GM12878 (cell line): ENCODE results near the gene SASH1. TPM values are rescaled to one million over a fixed set of nuclear protein-coding genes. Genes with fewer than 3 reads are reported as not detected.

Experiments
- ATAC-seq: fragments of 200-7000 bp; cut with Tn5 transposase; 3 replicates; pipeline ENCODE4 v1.9.1; 2020; ENCODE audit warnings: mild to moderate bottlenecking, moderate library complexity
- BruUV-seq: library from RNA; stranded (reverse); fragments of 400-500 nt; replicated peaks from 2 replicates; lab custom pipeline; 2021; lab: Mats Ljungman, UMichigan
- CTCF ChIA-PET: fragments of 300-600 bp; sonication (Branson Sonifier 250); formaldehyde crosslinking; extraction: SDS; loops from one replicate; lab custom pipeline; 2021; ENCODE audit warnings: inconsistent platforms; lab: Yijun Ruan, JAX
- POLR2A ChIA-PET: fragments of 350-600 bp; formaldehyde crosslinking; extraction: SDS; loops from one replicate; lab custom pipeline; 2021; ENCODE audit warnings: inconsistent platforms; lab: Charles Lee
- RAD21 ChIA-PET: fragments of 300-600 bp; sonication (Branson Sonifier 250); formaldehyde crosslinking; loops from one replicate; lab custom pipeline; 2023; ENCODE audit warnings: antibody characterized with exemption; ENCODE audit not compliant: unreplicated experiment; lab: Charles Lee
- SMC1A ChIA-PET: fragments of 300-600 bp; sonication (Branson Sonifier 250); formaldehyde crosslinking; loops from one replicate; lab custom pipeline; 2023; ENCODE audit not compliant: unreplicated experiment, uncharacterized antibody; lab: Charles Lee
- DNase-seq: peaks from one replicate; pipeline ENCODE4 v3.0.0-alpha.2; 2011; ENCODE audit warnings: low read depth, low spot score
- FAIRE-seq: peaks from 3 replicates; lab custom pipeline; 2011; peaks lifted over from hg19 to GRCh38; lab: Jason Lieb, UNC
- H2AFZ ChIP-seq: 2 replicates; pipeline ENCODE4 v1.6.0; 2011; ENCODE audit warnings: low read depth, low read length, control low read depth; ENCODE audit not compliant: control insufficient read depth
- H3K27ac ChIP-seq: 2 replicates; pipeline ENCODE4 v1.5.1; 2011; ENCODE audit warnings: control low read depth; ENCODE audit not compliant: control insufficient read depth, insufficient read depth
- H3K27me3 ChIP-seq, 2 experiments: replicated peaks in 1 of 2; 2 replicates each; pipeline versions ENCODE4 v1.6.0 to v1.6.1; 2011; ENCODE audit warnings: low read length in 1 of 2; ENCODE audit not compliant: control insufficient read depth in 2 of 2, insufficient read depth in 2 of 2
- H3K36me3 ChIP-seq, 2 experiments: 2 replicates each; pipeline ENCODE4 v1.5.1; 2011; ENCODE audit warnings: low read length in 1 of 2; ENCODE audit not compliant: control insufficient read depth in 2 of 2, insufficient read depth in 2 of 2
- H3K4me1 ChIP-seq: 2 replicates; pipeline ENCODE4 v1.6.1; 2011; ENCODE audit warnings: mild to moderate bottlenecking, low read length, moderate library complexity, mixed read lengths; ENCODE audit not compliant: control insufficient read depth, insufficient read depth
- H3K4me2 ChIP-seq: 2 replicates; pipeline ENCODE4 v1.6.0; 2011; ENCODE audit warnings: control low read depth; ENCODE audit not compliant: control insufficient read depth, insufficient read depth
- H3K4me3 ChIP-seq: fragments of 200-600 bp; sonication (generic); 2 replicates; pipeline ENCODE4 v1.5.1; 2016
- H3K79me2 ChIP-seq: 2 replicates; pipeline ENCODE4 v1.6.0; 2011; ENCODE audit warnings: low read length; ENCODE audit not compliant: control insufficient read depth, insufficient read depth
- H3K9ac ChIP-seq: 2 replicates; pipeline ENCODE4 v1.8.0; 2011; ENCODE audit warnings: low read length, control low read depth, mixed read lengths; ENCODE audit not compliant: control insufficient read depth, insufficient read depth
- H3K9me3 ChIP-seq: replicated peaks from 3 replicates; pipeline ENCODE4 v1.5.1; 2011; ENCODE audit warnings: mild to moderate bottlenecking, low read length; ENCODE audit not compliant: control insufficient read depth, insufficient read depth
- H4K20me1 ChIP-seq: 2 replicates; pipeline ENCODE4 v1.6.0; 2011; ENCODE audit not compliant: control insufficient read depth, insufficient read depth
- CBFB ChIP-seq: IDR thresholded peaks from 2 replicates; pipeline ENCODE4 v1.6.1; 2016; ENCODE audit warnings: antibody characterized with exemption, low read depth
- CBX3 ChIP-seq: fragments of 200-600 bp; sonication (generic); IDR thresholded peaks from 2 replicates; pipeline ENCODE4 v1.6.1; 2016; ENCODE audit warnings: low read depth, borderline replicate concordance
- EZH2 ChIP-seq: IDR thresholded peaks from 2 replicates; pipeline ENCODE4 v1.6.1; 2012; ENCODE audit warnings: low read depth, mild to moderate bottlenecking, control low read depth, inconsistent platforms, low read length, borderline replicate concordance; ENCODE audit not compliant: control insufficient read depth
- MYC ChIP-seq: IDR thresholded peaks from 2 replicates; pipeline ENCODE4 v1.6.1; 2011; ENCODE audit warnings: mild to moderate bottlenecking, low read length, moderate library complexity, inconsistent platforms; ENCODE audit not compliant: insufficient read depth, insufficient replicate concordance, insufficient read length, severe bottlenecking
- POLR2A ChIP-seq: IDR thresholded peaks from 2 replicates; pipeline ENCODE4 v1.6.1; 2011; ENCODE audit warnings: low read depth, mild to moderate bottlenecking, low read length
- POLR2AphosphoS5 ChIP-seq: IDR thresholded peaks from 2 replicates; pipeline ENCODE4 v1.6.1; 2011; ENCODE audit warnings: mild to moderate bottlenecking, low read length, inconsistent platforms
- RFX5 ChIP-seq: IDR thresholded peaks from 2 replicates; pipeline ENCODE4 v1.6.1; 2011; ENCODE audit warnings: low read depth, low read length, improper control_type of control experiment
- SIN3A ChIP-seq: IDR thresholded peaks from 2 replicates; pipeline ENCODE4 v1.6.1; 2012; ENCODE audit warnings: low read depth, low read length, improper control_type of control experiment
- SIX5 ChIP-seq: IDR thresholded peaks from 2 replicates; pipeline ENCODE4 v1.6.1; 2011; ENCODE audit warnings: mild to moderate bottlenecking, low read depth, low read length, moderate library complexity; ENCODE audit not compliant: severe bottlenecking
- SREBF1 ChIP-seq: IDR thresholded peaks from 2 replicates; pipeline ENCODE4 v1.6.1; 2012; ENCODE audit warnings: mild to moderate bottlenecking, low read length
- ZZZ3 ChIP-seq: IDR thresholded peaks from 2 replicates; pipeline ENCODE4 v1.6.1; 2011; ENCODE audit warnings: low read depth; ENCODE audit not compliant: control insufficient read depth, insufficient read length
- WGBS: methylation state at CpG from one replicate; pipeline ENCODE4 v1.1.6; 2016; ENCODE audit warnings: low lambda C conversion rate; ENCODE audit not compliant: insufficient replicate concordance, insufficient coverage; ENCODE audit errors: missing lambda C conversion rate; 5-methylcytosine and 5-hydroxymethylcytosine counted together
- in situ Hi-C: fragments of 300-500 bp; cut with MboI; formaldehyde crosslinking; loops from 9 replicates; pipeline ENCODE4 v1.14.3; 2018; ENCODE audit warnings: mixed read lengths
- intact Hi-C: fragments of 100-400 bp; cut with micrococcal nuclease; formaldehyde crosslinking; loops from one replicate; pipeline ENCODE4 v1.14.2; 2022; ENCODE audit not compliant: unreplicated experiment
- polyA plus RNA-seq, 11 experiments: library from polyadenylated mRNA; depleted of rRNA in 4 of 11; unstranded in 6 of 11; stranded (reverse) in 5 of 11; fragments of >200 nt; fragmentation: Nextera tagmentation in 4 of 11; fragmentation: Illumina TruSeq in 1 of 11; extraction: Ambion mirVana in 4 of 11; extraction: Trizol in 1 of 11; gene quantifications; 1 replicate in 1 of 11; 2 replicates in 10 of 11; pipeline versions ENCODE4 v1.2.1 to v1.2.3, GENCODE V29; 2011 to 2016; ENCODE audit warnings: inconsistent platforms in 2 of 11, missing spikeins in 2 of 11, low read depth in 1 of 11
- total RNA-seq, 4 experiments: library from RNA; depleted of rRNA in 3 of 4; stranded (reverse); fragments of >200 nt in 3 of 4; fragmentation: Illumina TruSeq in 1 of 4; extraction: Trizol in 1 of 4; gene quantifications; 2 replicates each; pipeline versions ENCODE4 v1.2.1 to v1.2.3, GENCODE V29; 2013 to 2021
- TF ChIP-seq, protein P1 (sequence below), 3 experiments: IDR thresholded peaks in 2 of 3; conservative IDR thresholded peaks in 1 of 3; 2 replicates each; pipeline ENCODE4 v1.5.1; 2011; ENCODE audit warnings: low read depth in 3 of 3, low read length in 3 of 3, mild to moderate bottlenecking in 3 of 3, control low read depth in 2 of 3, moderate library complexity in 2 of 3, inconsistent platforms in 1 of 3, mixed read lengths in 1 of 3; ENCODE audit not compliant: control insufficient read depth in 2 of 3, insufficient read depth in 1 of 3; ENCODE audit errors: extremely low read depth in 1 of 3

The SASH1 gene
- total and polyA plus RNA-seq, 10 of the 15 experiments (the other 5 are each of a cell fraction or from before 2014, with no cell fraction given), result 0.01 to 0.73 (median 0.14) TPM; not detected in 4

DNA sequence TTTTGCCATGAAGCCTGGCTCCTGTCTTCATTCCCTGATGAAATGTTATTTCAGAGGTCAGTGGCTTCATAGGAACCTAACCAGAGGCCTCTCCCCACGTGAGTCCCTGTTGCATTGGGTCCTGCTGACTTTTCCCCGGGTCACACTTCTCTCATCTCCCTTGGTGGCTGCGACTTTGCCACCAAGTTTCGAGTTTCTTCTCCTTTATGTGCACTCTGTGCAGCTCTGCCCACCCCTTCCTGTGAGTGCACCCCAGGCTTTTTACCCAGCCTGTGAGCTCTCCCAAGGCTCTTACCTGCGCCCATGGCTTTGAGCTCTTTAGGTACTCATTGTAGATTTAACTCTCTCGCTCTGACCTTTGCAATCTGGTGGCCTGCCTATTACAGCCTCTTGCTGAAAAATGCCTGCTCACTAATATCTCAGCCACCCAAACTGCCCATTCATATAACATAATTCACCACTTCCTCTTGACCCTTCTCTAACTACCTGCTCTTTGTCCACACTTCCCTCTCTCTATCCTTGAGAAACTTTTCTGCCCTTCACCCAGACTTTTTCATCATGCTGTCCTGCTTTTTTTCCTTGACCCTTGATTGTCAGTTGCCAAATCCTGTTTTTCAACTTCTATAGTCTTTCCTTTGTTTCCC, 105.9 kb downstream of the SASH1 start:
- H3K27ac ChIP-seq, result no peak overlapping the region
- no peak overlapping the region for H3K4me3 ChIP-seq
- WGBS, result 21% methylated on average over 6 of the region's 6 CpGs
- intact Hi-C loops, result no loop called here
- DNase-seq, result no peak
- SMC1A ChIA-PET, result no interaction called here
- H3K36me3 ChIP-seq, result no peaks in the 10 kb centered on the region
- CTCF ChIA-PET, result no interaction called here
- H4K20me1 ChIP-seq, result no peaks in the 10 kb centered on the region
- no peak for ATAC-seq
- RAD21 ChIA-PET, result no interaction called here
- no peak overlapping the region for H2AFZ ChIP-seq
- no peak overlapping the region for H3K9ac ChIP-seq
- H3K27me3 ChIP-seq, result no peaks in the 10 kb centered on the region; a peak in 2 of 4 replicates
- H3K4me2 ChIP-seq, result no peak overlapping the region
- POLR2A ChIA-PET, result no interaction called here
- H3K9me3 ChIP-seq, result no peaks in the 10 kb centered on the region
- in situ Hi-C loops, result no loop called here
- FAIRE-seq, result no peak
- H3K4me1 ChIP-seq, result no peaks in the 10 kb centered on the region
- no TSS peak for BruUV-seq
- TF ChIP-seq SIX5, result no peak
- TF ChIP-seq POLR2A, result no peak
- TF ChIP-seq, protein P1, sequence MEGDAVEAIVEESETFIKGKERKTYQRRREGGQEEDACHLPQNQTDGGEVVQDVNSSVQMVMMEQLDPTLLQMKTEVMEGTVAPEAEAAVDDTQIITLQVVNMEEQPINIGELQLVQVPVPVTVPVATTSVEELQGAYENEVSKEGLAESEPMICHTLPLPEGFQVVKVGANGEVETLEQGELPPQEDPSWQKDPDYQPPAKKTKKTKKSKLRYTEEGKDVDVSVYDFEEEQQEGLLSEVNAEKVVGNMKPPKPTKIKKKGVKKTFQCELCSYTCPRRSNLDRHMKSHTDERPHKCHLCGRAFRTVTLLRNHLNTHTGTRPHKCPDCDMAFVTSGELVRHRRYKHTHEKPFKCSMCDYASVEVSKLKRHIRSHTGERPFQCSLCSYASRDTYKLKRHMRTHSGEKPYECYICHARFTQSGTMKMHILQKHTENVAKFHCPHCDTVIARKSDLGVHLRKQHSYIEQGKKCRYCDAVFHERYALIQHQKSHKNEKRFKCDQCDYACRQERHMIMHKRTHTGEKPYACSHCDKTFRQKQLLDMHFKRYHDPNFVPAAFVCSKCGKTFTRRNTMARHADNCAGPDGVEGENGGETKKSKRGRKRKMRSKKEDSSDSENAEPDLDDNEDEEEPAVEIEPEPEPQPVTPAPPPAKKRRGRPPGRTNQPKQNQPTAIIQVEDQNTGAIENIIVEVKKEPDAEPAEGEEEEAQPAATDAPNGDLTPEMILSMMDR (IDR thresholded peaks at IDR 0.05 in 2 of 3, conservative IDR thresholded peaks at IDR 0.05 in 1 of 3; ENCODE audit: control insufficient read depth in 2 of 3, extremely low read depth in 1 of 3, insufficient read depth in 1 of 3, low read depth in 3 of 3, low read length in 3 of 3), result no peak
- no peak for TF ChIP-seq RFX5
- no peak for TF ChIP-seq CBX3
- no peak for TF ChIP-seq CBFB
- no peak for TF ChIP-seq MYC
- TF ChIP-seq EZH2, result no peak
- no peak for TF ChIP-seq SREBF1
- TF ChIP-seq ZZZ3, result no peak
- no peak for TF ChIP-seq SIN3A
- TF ChIP-seq POLR2AphosphoS5, result no peak
- H3K79me2 ChIP-seq, result no peaks in the 10 kb centered on the region
